ENCODE data around the gene ACACA. TPM values are rescaled to one million over a fixed set of nuclear protein-coding genes. Genes with fewer than 3 reads are reported as not detected.

ACACA gene
- total RNA-seq, 1 donor from 2014 or later = 42.4 TPM

DNA sequence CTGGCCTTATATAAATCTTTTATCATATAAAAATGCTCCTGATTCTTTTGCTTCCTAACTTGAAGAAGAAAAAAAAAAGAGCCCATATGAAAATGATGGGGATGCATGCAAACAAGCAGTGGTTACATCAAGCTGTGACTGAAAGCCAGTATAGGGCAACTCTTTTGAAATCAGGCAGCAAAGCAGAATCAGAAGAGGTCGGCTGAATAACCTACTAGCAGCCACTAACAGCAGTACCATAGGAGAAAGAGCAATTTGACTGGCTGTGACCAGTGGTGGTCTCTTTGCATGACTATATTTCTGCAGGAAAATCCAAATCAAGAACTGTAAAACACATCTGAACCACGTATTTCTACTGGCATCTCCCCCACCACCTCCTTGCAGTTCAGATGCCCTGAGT is 192.7 kb downstream of the ACACA start:
- no peak for ATAC-seq (ENCODE audit: low read depth)
- no peak overlapping the region for H3K27ac Mint-ChIP-seq
- no peaks in the 10 kb centered on the region for H3K9me3 Mint-ChIP-seq
- TF ChIP-seq, protein P1, sequence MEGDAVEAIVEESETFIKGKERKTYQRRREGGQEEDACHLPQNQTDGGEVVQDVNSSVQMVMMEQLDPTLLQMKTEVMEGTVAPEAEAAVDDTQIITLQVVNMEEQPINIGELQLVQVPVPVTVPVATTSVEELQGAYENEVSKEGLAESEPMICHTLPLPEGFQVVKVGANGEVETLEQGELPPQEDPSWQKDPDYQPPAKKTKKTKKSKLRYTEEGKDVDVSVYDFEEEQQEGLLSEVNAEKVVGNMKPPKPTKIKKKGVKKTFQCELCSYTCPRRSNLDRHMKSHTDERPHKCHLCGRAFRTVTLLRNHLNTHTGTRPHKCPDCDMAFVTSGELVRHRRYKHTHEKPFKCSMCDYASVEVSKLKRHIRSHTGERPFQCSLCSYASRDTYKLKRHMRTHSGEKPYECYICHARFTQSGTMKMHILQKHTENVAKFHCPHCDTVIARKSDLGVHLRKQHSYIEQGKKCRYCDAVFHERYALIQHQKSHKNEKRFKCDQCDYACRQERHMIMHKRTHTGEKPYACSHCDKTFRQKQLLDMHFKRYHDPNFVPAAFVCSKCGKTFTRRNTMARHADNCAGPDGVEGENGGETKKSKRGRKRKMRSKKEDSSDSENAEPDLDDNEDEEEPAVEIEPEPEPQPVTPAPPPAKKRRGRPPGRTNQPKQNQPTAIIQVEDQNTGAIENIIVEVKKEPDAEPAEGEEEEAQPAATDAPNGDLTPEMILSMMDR (IDR thresholded peaks at IDR 0.05) = no peak
- CTCF ChIA-PET = interaction anchor here (1.6 kb wide), 1 partner anchor 10 kb away, joined by 3 read pairs; no protein-coding TSS in a partner anchor
- intact Hi-C loops (cut with micrococcal nuclease) = no loop called here
- H3K27me3 Mint-ChIP-seq = no peaks in the 10 kb centered on the region
- H3K4me3 Mint-ChIP-seq = no peak overlapping the region
- H3K36me3 Mint-ChIP-seq (ENCODE audit: low read depth) = peaks cover 23% of the 10 kb centered on the region
- no peaks in the 10 kb centered on the region for H3K4me1 Mint-ChIP-seq
- no peak for DNase-seq
- POLR2A ChIA-PET = no interaction called here

DNA sequence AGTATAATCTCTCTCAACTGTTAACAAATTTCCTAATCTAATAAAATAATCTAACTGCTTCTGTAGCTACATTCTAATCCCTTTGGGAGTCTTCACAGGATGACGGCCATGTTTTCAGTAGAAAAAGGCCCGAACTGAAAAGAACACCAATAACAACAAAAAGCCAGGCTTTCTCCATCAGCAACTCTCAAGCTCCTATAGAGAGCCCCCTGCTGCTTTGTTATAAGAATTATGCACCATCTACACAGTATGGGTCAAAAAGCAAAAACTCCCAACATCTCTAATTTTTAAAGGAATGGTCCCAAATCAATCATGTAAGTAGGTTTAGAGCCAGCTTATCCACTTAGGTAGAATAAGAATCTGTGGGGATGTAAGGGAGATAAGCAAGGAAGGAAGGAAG is 194.5 kb downstream of the ACACA start:
- ChIA-PET CTCF (no interaction called here), POLR2A (no interaction called here)
- H3K27ac Mint-ChIP-seq = no peak overlapping the region
- H3K4me3 Mint-ChIP-seq = no peak overlapping the region
- ATAC-seq (ENCODE audit: low read depth) (no peak), DNase-seq (no peak)
- no peaks in the 10 kb centered on the region for H3K4me1 Mint-ChIP-seq
- TF ChIP-seq, protein P1 (IDR thresholded peaks at IDR 0.05) = no peak
- intact Hi-C loops (cut with micrococcal nuclease) = no loop called here
- no peaks in the 10 kb centered on the region for H3K27me3 Mint-ChIP-seq
- no peaks in the 10 kb centered on the region for H3K9me3 Mint-ChIP-seq
- H3K36me3 Mint-ChIP-seq (ENCODE audit: low read depth) = peaks cover 22% of the 10 kb centered on the region

DNA sequence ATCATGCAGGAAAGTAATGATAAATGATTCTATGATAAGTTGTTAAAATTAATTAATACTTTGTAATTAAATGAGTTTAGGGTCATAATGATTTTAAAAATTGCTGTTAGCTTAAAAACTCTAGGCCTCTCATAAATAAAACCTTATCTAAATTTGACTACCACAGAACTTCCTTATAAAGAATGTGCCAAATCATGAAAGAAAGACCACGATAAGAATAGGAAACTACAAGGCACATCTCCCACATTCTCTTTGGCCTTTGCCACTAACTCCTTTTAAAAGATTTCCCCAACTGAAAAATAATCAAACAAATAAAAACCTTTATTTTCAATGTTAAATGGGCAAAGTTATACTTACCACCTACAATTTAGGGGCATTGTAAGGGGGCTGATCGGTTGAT is 195.5 kb downstream of the ACACA start:
- ATAC-seq (ENCODE audit: low read depth) (no peak), DNase-seq (no peak)
- no peak overlapping the region for H3K27ac Mint-ChIP-seq
- CTCF ChIA-PET = interaction anchor here (1.0 to 1.5 kb wide), 2 partner anchors 29 to 607 kb away, joined by 3 read pairs; no protein-coding TSS in a partner anchor
- TF ChIP-seq, protein P1 (IDR thresholded peaks at IDR 0.05) = no peak
- H3K4me1 Mint-ChIP-seq = no peaks in the 10 kb centered on the region
- POLR2A ChIA-PET = interaction anchor here (0.7 kb wide), 1 partner anchor 1102 kb away, joined by 4 read pairs; no protein-coding TSS in a partner anchor
- H3K27me3 Mint-ChIP-seq = no peaks in the 10 kb centered on the region
- H3K4me3 Mint-ChIP-seq = no peak overlapping the region
- no peaks in the 10 kb centered on the region for H3K9me3 Mint-ChIP-seq
- intact Hi-C loops (cut with micrococcal nuclease) = no loop called here
- H3K36me3 Mint-ChIP-seq (ENCODE audit: low read depth) = peaks cover 23% of the 10 kb centered on the region

DNA sequence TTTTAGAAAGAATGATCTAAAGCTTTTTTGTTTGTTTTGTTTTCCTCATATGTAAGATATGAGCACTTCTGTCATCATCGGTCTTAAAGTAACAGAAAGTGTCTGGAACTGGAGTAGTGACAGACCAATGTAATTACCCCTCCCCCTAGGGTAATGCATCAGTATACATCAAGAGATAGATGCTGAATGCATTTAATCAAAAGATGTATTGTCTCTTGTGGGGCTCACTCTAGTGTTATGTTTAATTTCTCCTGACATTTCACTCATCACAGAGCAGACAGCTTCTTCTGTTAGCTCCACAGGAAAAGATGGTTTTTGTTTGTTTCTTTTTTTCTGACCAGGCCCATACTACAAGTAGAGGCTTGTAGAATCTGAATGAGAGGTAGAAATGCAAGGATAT is 199.5 kb downstream of the ACACA start:
- ChIA-PET CTCF (no interaction called here), POLR2A (no interaction called here)
- Mint-ChIP-seq H3K27me3 (no peaks in the 10 kb centered on the region), H3K4me1 (no peaks in the 10 kb centered on the region), H3K36me3 (ENCODE audit: low read depth) (peaks cover 36% of the 10 kb centered on the region), H3K27ac (no peak overlapping the region), H3K4me3 (no peak overlapping the region), H3K9me3 (no peaks in the 10 kb centered on the region)
- DNase-seq (no peak), ATAC-seq (ENCODE audit: low read depth) (no peak)
- TF ChIP-seq, protein P1 (IDR thresholded peaks at IDR 0.05) = no peak
- intact Hi-C loops (cut with micrococcal nuclease) = no loop called here

DNA sequence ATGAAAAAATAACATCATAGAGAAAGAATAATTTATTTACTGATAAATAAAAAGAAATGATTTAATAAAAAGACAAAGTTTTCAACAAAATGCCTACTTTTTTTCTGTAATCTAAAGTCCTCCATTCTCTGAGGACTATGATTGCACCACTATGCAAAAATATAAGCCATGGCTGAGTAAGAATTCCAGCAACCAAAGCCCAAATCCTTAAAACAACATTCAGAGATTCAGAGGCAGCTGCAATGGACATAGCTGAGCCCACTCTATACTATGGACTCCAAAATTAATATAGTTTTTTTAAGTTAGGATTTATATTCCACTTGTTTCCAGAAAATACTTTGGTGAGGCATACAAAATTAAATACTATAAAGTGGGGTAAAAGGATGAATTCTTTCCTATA is 200.3 kb downstream of the ACACA start:
- H3K9me3 Mint-ChIP-seq = no peaks in the 10 kb centered on the region
- intact Hi-C loops (cut with micrococcal nuclease) = no loop called here
- ChIA-PET CTCF (no interaction called here), POLR2A (no interaction called here)
- no peak for ATAC-seq (ENCODE audit: low read depth)
- H3K4me3 Mint-ChIP-seq = no peak overlapping the region
- H3K27ac Mint-ChIP-seq = no peak overlapping the region
- no peaks in the 10 kb centered on the region for H3K27me3 Mint-ChIP-seq
- TF ChIP-seq, protein P1 (IDR thresholded peaks at IDR 0.05) = no peak
- H3K4me1 Mint-ChIP-seq = no peaks in the 10 kb centered on the region
- peaks cover 41% of the 10 kb centered on the region for H3K36me3 Mint-ChIP-seq (ENCODE audit: low read depth)
- DNase-seq = no peak
